H1 (cell line): ENCODE measurements around the gene TMEM229B. TPM values are rescaled to one million over a fixed set of nuclear protein-coding genes. Genes with fewer than 3 reads are reported as not detected.

Experiments
- CTCF ChIA-PET: fragments of 300-600 bp; sonication (Branson Sonifier 250); formaldehyde crosslinking; loops from one replicate; lab custom pipeline; 2021; ENCODE audit not compliant: partially characterized antibody; lab: Charles Lee
- POLR2A ChIA-PET: fragments of 300-600 bp; sonication (Branson Sonifier 250); formaldehyde crosslinking; loops from one replicate; lab custom pipeline; 2021; ENCODE audit warnings: inconsistent platforms; ENCODE audit not compliant: partially characterized antibody; lab: Charles Lee
- DNase-seq, 2 experiments: peaks; one replicate each; pipeline versions ENCODE4 v3.0.0 to v3.0.0-alpha.2; 2010 to 2022; ENCODE audit warnings: low spot score in 2 of 2, low read depth in 1 of 2, mixed read lengths in 1 of 2
- FAIRE-seq: peaks from 2 replicates; lab custom pipeline; 2011; peaks lifted over from hg19 to GRCh38; lab: Jason Lieb, UNC
- H2AFZ ChIP-seq: 2 replicates; pipeline ENCODE4 v1.8.1; 2012; ENCODE audit warnings: low read length, inconsistent platforms
- H2AK5ac ChIP-seq: 2 replicates; pipeline ENCODE4 v1.6.1; 2013; ENCODE audit warnings: low read depth, low read length
- H2BK120ac ChIP-seq: replicated peaks from 2 replicates; pipeline ENCODE3; 2013; ENCODE audit warnings: low read depth, low read length, inconsistent platforms
- H2BK12ac ChIP-seq: 2 replicates; pipeline ENCODE4 v1.6.1; 2013; ENCODE audit warnings: low read depth, low read length
- H2BK15ac ChIP-seq: 2 replicates; pipeline ENCODE4 v1.6.1; 2013; ENCODE audit warnings: low read length
- H2BK20ac ChIP-seq: 2 replicates; pipeline ENCODE4 v1.6.1; 2013; ENCODE audit warnings: low read length
- H2BK5ac ChIP-seq: 2 replicates; pipeline ENCODE4 v1.6.1; 2013; ENCODE audit warnings: low read depth, low read length
- H3K14ac ChIP-seq: 2 replicates; pipeline ENCODE4 v1.6.1; 2013; ENCODE audit warnings: inconsistent platforms; ENCODE audit not compliant: insufficient read length
- H3K18ac ChIP-seq: 2 replicates; pipeline ENCODE4 v1.6.1; 2013; ENCODE audit warnings: low read length; ENCODE audit errors: extremely low read depth
- H3K23ac ChIP-seq: 2 replicates; pipeline ENCODE4 v1.6.1; 2013; ENCODE audit warnings: inconsistent platforms; ENCODE audit not compliant: insufficient read length
- H3K23me2 ChIP-seq: 2 replicates; pipeline ENCODE4 v1.6.1; 2013; ENCODE audit warnings: low read depth, low read length
- H3K27ac ChIP-seq: 2 replicates; pipeline ENCODE4 v1.6.1; 2011; ENCODE audit warnings: low read depth, low read length, inconsistent platforms
- H3K27me3 ChIP-seq, 4 experiments: replicated peaks in 1 of 4; 1 replicate in 1 of 4; 2 replicates in 3 of 4; pipeline versions ENCODE4 v1.6.1 to v1.8.1; 2011 to 2013; ENCODE audit warnings: low read length in 3 of 4, mild to moderate bottlenecking in 3 of 4, inconsistent platforms in 2 of 4, mixed read lengths in 2 of 4, moderate library complexity in 1 of 4; ENCODE audit not compliant: control insufficient read depth in 3 of 4, insufficient read depth in 3 of 4; ENCODE audit errors: extremely low read depth in 1 of 4
- H3K36me3 ChIP-seq, 4 experiments: 2 replicates each; pipeline versions ENCODE4 v1.6.1 to v1.8.1; 2011 to 2013; ENCODE audit warnings: mild to moderate bottlenecking in 4 of 4, low read length in 3 of 4, moderate library complexity in 2 of 4, control low read depth in 1 of 4, inconsistent platforms in 1 of 4; ENCODE audit not compliant: insufficient read depth in 4 of 4, control insufficient read depth in 2 of 4
- H3K4ac ChIP-seq: replicated peaks from 2 replicates; pipeline ENCODE3; 2013; ENCODE audit warnings: low read length, low read depth, mixed read lengths, inconsistent platforms; ENCODE audit not compliant: insufficient read length
- H3K4me1 ChIP-seq, 4 experiments: replicated peaks in 1 of 4; 1 replicate in 1 of 4; 2 replicates in 3 of 4; pipeline versions ENCODE4 v1.6.1 to v1.8.1; 2011 to 2013; ENCODE audit warnings: low read length in 3 of 4, inconsistent platforms in 2 of 4, mixed read lengths in 1 of 4; ENCODE audit not compliant: insufficient read depth in 4 of 4, control insufficient read depth in 3 of 4
- H3K4me2 ChIP-seq, 2 experiments: 2 replicates each; pipeline versions ENCODE4 v1.6.1 to v1.8.1; 2011 to 2013; ENCODE audit warnings: low read depth in 2 of 2, low read length in 2 of 2, control low read depth in 1 of 2, inconsistent platforms in 1 of 2, mild to moderate bottlenecking in 1 of 2; ENCODE audit not compliant: insufficient read depth in 1 of 2
- H3K4me3 ChIP-seq, 4 experiments: fragments of 200-600, 300-600 bp in 1 of 4; sonication (generic), shearing (Covaris generic), sonication (Bioruptor Twin) in 1 of 4; 2 replicates each; pipeline versions ENCODE4 v1.5.1 to v1.8.1; 2011 to 2016; ENCODE audit warnings: low read length in 4 of 4, low read depth in 3 of 4, control low read depth in 2 of 4, inconsistent platforms in 2 of 4, mild to moderate bottlenecking in 2 of 4, mixed read lengths in 1 of 4, moderate library complexity in 1 of 4; ENCODE audit not compliant: insufficient read depth in 2 of 4; ENCODE audit errors: extremely low read depth in 1 of 4
- H3K56ac ChIP-seq: replicated peaks from 2 replicates; pipeline ENCODE3; 2013; ENCODE audit warnings: low read depth, mild to moderate bottlenecking, mixed read lengths, low read length, inconsistent platforms; ENCODE audit not compliant: insufficient read length
- H3K79me1 ChIP-seq: 2 replicates; pipeline ENCODE4 v1.6.1; 2013; ENCODE audit warnings: low read depth, low read length, control low read depth
- H3K79me2 ChIP-seq, 2 experiments: 2 replicates each; pipeline versions ENCODE4 v1.6.1 to v1.8.1; 2012 to 2013; ENCODE audit warnings: low read length in 2 of 2, mild to moderate bottlenecking in 2 of 2, inconsistent platforms in 1 of 2; ENCODE audit not compliant: insufficient read depth in 2 of 2, control insufficient read depth in 1 of 2
- H3K9ac ChIP-seq, 4 experiments: replicated peaks in 1 of 4; 1 replicate in 1 of 4; 2 replicates in 3 of 4; pipeline versions ENCODE4 v1.6.1 to v1.8.1; 2011 to 2013; ENCODE audit warnings: low read depth in 3 of 4, low read length in 3 of 4, control low read depth in 2 of 4, mild to moderate bottlenecking in 2 of 4, moderate library complexity in 2 of 4, inconsistent platforms in 1 of 4; ENCODE audit errors: extremely low read depth in 1 of 4
- H3K9me3 ChIP-seq, 2 experiments: 2 replicates each; pipeline versions ENCODE4 v1.6.1 to v1.8.1; 2012 to 2013; ENCODE audit warnings: mild to moderate bottlenecking in 2 of 2, moderate library complexity in 2 of 2, control low read depth in 1 of 2, inconsistent platforms in 1 of 2, low read depth in 1 of 2, low read length in 1 of 2, mixed read lengths in 1 of 2; ENCODE audit not compliant: insufficient read depth in 2 of 2
- H4K20me1 ChIP-seq, 2 experiments: replicated peaks in 1 of 2; 2 replicates each; pipeline versions ENCODE3 to v1.8.1; 2011 to 2013; ENCODE audit warnings: inconsistent platforms in 2 of 2, low read length in 2 of 2, mild to moderate bottlenecking in 1 of 2; ENCODE audit not compliant: insufficient read depth in 2 of 2, control insufficient read depth in 1 of 2
- H4K5ac ChIP-seq: 2 replicates; pipeline ENCODE4 v1.6.1; 2013; ENCODE audit warnings: low read length, low read depth, mixed read lengths, inconsistent platforms; ENCODE audit not compliant: insufficient read length
- H4K8ac ChIP-seq: 2 replicates; pipeline ENCODE4 v1.8.0; 2013; ENCODE audit warnings: mild to moderate bottlenecking, moderate library complexity, low read length, inconsistent platforms; ENCODE audit not compliant: insufficient read depth; ENCODE audit errors: extremely low read depth
- H4K91ac ChIP-seq: replicated peaks from 2 replicates; pipeline ENCODE3; 2013; ENCODE audit warnings: low read length, mixed read lengths, inconsistent platforms; ENCODE audit not compliant: insufficient read length
- ASH2L ChIP-seq: fragments of 200-600, 300-600 bp; sonication (generic); IDR thresholded peaks from one replicate; pipeline ENCODE4 v1.7.1; 2017; ENCODE audit warnings: low read length
- CHD2 ChIP-seq: IDR thresholded peaks from 2 replicates; pipeline ENCODE4 v1.6.1; 2012; ENCODE audit warnings: low read length, improper control_type of control experiment
- ZNF274 ChIP-seq: IDR thresholded peaks from 2 replicates; pipeline ENCODE4 v1.7.0; 2012; ENCODE audit warnings: low read length, borderline replicate concordance; ENCODE audit errors: extremely low read depth
- whole genome bisulfite sequencing, 2 experiments: shearing (Covaris generic) in 1 of 2; methylation state at CpG; one replicate each; pipeline versions ENCODE4 v1.1.6 to v1.1.7; 2013 to 2015; ENCODE audit warnings: low lambda C conversion rate in 2 of 2, mixed read lengths in 2 of 2, inconsistent platforms in 1 of 2, low coverage in 1 of 2, missing lambda C conversion rate in 1 of 2; ENCODE audit not compliant: insufficient replicate concordance in 2 of 2, insufficient coverage in 1 of 2, insufficient read length in 1 of 2; ENCODE audit errors: extremely low coverage in 1 of 2, missing lambda C conversion rate in 1 of 2; 5-methylcytosine and 5-hydroxymethylcytosine counted together
- polyA plus RNA-seq, 7 experiments: library from polyadenylated mRNA; depleted of rRNA in 3 of 7; stranded (reverse) in 5 of 7; unstranded in 2 of 7; fragments of >200 nt in 5 of 7; fragments of 200-250 nt in 2 of 7; gene quantifications; 1 replicate in 5 of 7; 2 replicates in 1 of 7; 4 replicates in 1 of 7; pipeline versions ENCODE4 v1.2.1 to v1.2.3, GENCODE V29; 2011 to 2013; ENCODE audit warnings: missing spikeins in 2 of 7, mixed read lengths in 2 of 7
- total RNA-seq: library from RNA; stranded (reverse); fragmentation: NEBNext Ultra II Directional; extraction: Animal tissue kit (Norgen Biotek cat#: 25700); gene quantifications from 2 replicates; pipeline ENCODE4 v1.2.1, GENCODE V29; 2021

Gene TMEM229B
- total and polyA plus RNA-seq, 2 of the 8 experiments (the other 6 are each of a cell fraction or from before 2014, with no cell fraction given): 0.73 to 0.85 TPM

DNA sequence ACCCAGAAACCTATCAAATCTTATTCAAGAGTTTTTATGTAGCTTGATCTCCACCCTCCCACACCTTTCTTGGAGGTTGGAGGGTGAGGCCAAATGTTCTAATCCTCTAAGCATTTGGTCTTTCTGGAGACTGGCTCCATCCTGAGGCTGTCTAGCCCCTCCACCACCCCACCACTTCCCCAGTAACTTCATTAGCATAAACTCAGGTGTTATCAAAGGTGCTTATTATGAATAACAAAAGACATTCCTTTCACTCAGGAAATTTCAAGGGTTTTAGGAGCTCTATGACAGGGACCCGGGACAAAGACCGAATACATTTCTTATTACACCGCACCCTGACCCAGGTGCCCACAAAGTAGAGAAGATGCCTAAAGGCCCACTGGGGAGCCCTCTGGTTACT, 2.8 kb upstream of the TMEM229B start:
- H3K4me3 ChIP-seq: peak overlapping the region in 2 of 4 experiments; percentile 10 to 12; a peak in 2 of 8 replicates
- H2BK12ac ChIP-seq: no peak overlapping the region
- H3K14ac ChIP-seq: no peak overlapping the region
- H3K27ac ChIP-seq: no peak overlapping the region
- H4K8ac ChIP-seq: no peak overlapping the region
- peak overlapping the region; percentile 80; the same call in 1 of the 2 replicates for H2BK5ac ChIP-seq
- H3K79me2 ChIP-seq: no peaks in the 10 kb centered on the region
- peak overlapping the region in 1 of 2 experiments; percentile 35; a peak in 2 of 4 replicates for H3K4me2 ChIP-seq
- no peaks in the 10 kb centered on the region for H3K79me1 ChIP-seq
- POLR2A ChIA-PET: interaction anchor here (1.2 to 1.4 kb wide), 2 partner anchors 18 to 50 kb away, joined by 3 to 5 read pairs; no protein-coding TSS in a partner anchor
- CTCF ChIA-PET: interaction anchor here (0.6 to 5.7 kb wide), 13 partner anchors 9 to 171 kb away, joined by 3 to 36 read pairs (median 4); no protein-coding TSS in a partner anchor
- H3K9ac ChIP-seq: no peak overlapping the region
- no peaks in the 10 kb centered on the region for H3K9me3 ChIP-seq
- H3K36me3 ChIP-seq: no peaks in the 10 kb centered on the region
- no peak overlapping the region for H2AFZ ChIP-seq
- no peaks in the 10 kb centered on the region for H3K27me3 ChIP-seq
- H3K23ac ChIP-seq: no peak overlapping the region
- H2BK120ac ChIP-seq: no peak overlapping the region
- no peak overlapping the region for H2BK20ac ChIP-seq
- H3K18ac ChIP-seq: no peak overlapping the region
- no peak for DNase-seq
- WGBS, 2 experiments: 75% methylated on average over 3 of the region's 3 CpGs; no CpG with 5 or more reads in 1 of the 2 experiments
- no peak overlapping the region; the same call in 1 of the 2 replicates for H2AK5ac ChIP-seq
- no peak overlapping the region for H2BK15ac ChIP-seq
- H3K23me2 ChIP-seq: no peaks in the 10 kb centered on the region
- no peak overlapping the region for H3K56ac ChIP-seq
- H4K5ac ChIP-seq: no peak overlapping the region
- peaks cover 0 to 10% (median 5%) of the 10 kb centered on the region in 4 experiments; a peak in 4 of 7 replicates for H3K4me1 ChIP-seq
- H4K91ac ChIP-seq: no peak overlapping the region
- H3K4ac ChIP-seq: no peak overlapping the region
- TF ChIP-seq ZNF274 (no peak), CHD2 (no peak), ASH2L (peak; percentile 24)
- H4K20me1 ChIP-seq: no peaks in the 10 kb centered on the region
- no peak for FAIRE-seq
